Activated T-helper 2 cell treated with anti-CD3 and anti-CD28 coated beads, Interferon-gamma antibody, Interleukin-2, Interleukin-4, amounts not matched to agents 10 μg/mL and 5 μg/mL and 100 μg/mL, durations not matched to agents 14 hours and 24 hours and 36 hours (primary cell): Measurements from ENCODE around the gene BRD1. TPM values are rescaled to one million over a fixed set of nuclear protein-coding genes. Genes with fewer than 3 reads are reported as not detected.

Source experiments
- DNase-seq: peaks from one replicate; pipeline ENCODE4 v3.0.0; 2021; ENCODE audit warnings: low spot score
- H3K27ac Mint-ChIP-seq: one replicate; pipeline ENCODE4 v1.8.0; 2021; ENCODE audit warnings: mixed read lengths
- H3K27me3 Mint-ChIP-seq: one replicate; pipeline ENCODE4 v1.8.0; 2021; ENCODE audit warnings: low read depth, mixed read lengths
- H3K36me3 Mint-ChIP-seq: one replicate; pipeline ENCODE4 v1.8.0; 2021; ENCODE audit warnings: low read depth, mixed read lengths
- H3K4me1 Mint-ChIP-seq: one replicate; pipeline ENCODE4 v1.8.0; 2021; ENCODE audit warnings: low read depth, mixed read lengths
- H3K4me3 Mint-ChIP-seq: one replicate; pipeline ENCODE4 v1.8.0; 2021; ENCODE audit warnings: low read depth, mild to moderate bottlenecking, moderate library complexity, mixed read lengths
- H3K9me3 Mint-ChIP-seq: one replicate; pipeline ENCODE4 v1.8.0; 2021; ENCODE audit warnings: mixed read lengths
- intact Hi-C: fragments of 100-400 bp; cut with micrococcal nuclease; formaldehyde crosslinking; loops from one replicate; pipeline ENCODE4 v1.15.1; 2023
- total RNA-seq: library from RNA; stranded (reverse); gene quantifications from 2 replicates; pipeline ENCODE4 v1.2.3, GENCODE V29; 2022

The BRD1 gene
- total RNA-seq, 1 donor from 2014 or later = 41.3 TPM

- peaks cover 59% of the 10 kb centered on the region for H3K36me3 Mint-ChIP-seq
- H3K9me3 Mint-ChIP-seq = no peaks in the 10 kb centered on the region
- intact Hi-C loops = loop anchor here (10.0 kb wide), 1 partner anchor 85 kb away; no protein-coding TSS in a partner anchor
- peaks cover 3% of the 10 kb centered on the region for H3K4me1 Mint-ChIP-seq
- H3K4me3 Mint-ChIP-seq = no peak overlapping the region
- no peak overlapping the region for H3K27ac Mint-ChIP-seq
- DNase-seq = no peak
- no peaks in the 10 kb centered on the region for H3K27me3 Mint-ChIP-seq
These were observed 28.1 kb downstream of the BRD1 start for GRCh38 chr22:49799431-49800075.

GRCh38 chr22:49798486-49799151, 29.1 kb downstream of the BRD1 start:
- H3K36me3 Mint-ChIP-seq = peaks cover 58% of the 10 kb centered on the region

GRCh38 chr22:49797706-49798105, 30.0 kb downstream of the BRD1 start:
- intact Hi-C loops = no loop called here
- Mint-ChIP-seq H3K27ac (no peak overlapping the region), H3K27me3 (no peaks in the 10 kb centered on the region), H3K4me3 (no peak overlapping the region), H3K36me3 (peaks cover 58% of the 10 kb centered on the region), H3K9me3 (no peaks in the 10 kb centered on the region), H3K4me1 (peaks cover 3% of the 10 kb centered on the region)
- no peak for DNase-seq

More at GRCh38 chr22:49798486-49799151, 29.1 kb downstream of the BRD1 start:
- H3K27ac Mint-ChIP-seq = no peak overlapping the region
- intact Hi-C loops = no loop called here
- H3K4me3 Mint-ChIP-seq = no peak overlapping the region
- no peaks in the 10 kb centered on the region for H3K27me3 Mint-ChIP-seq
- peaks cover 3% of the 10 kb centered on the region for H3K4me1 Mint-ChIP-seq
- no peak for DNase-seq
- H3K9me3 Mint-ChIP-seq = no peaks in the 10 kb centered on the region

GRCh38 chr22:49796596-49797270, 30.9 kb downstream of the BRD1 start:
- H3K27me3 Mint-ChIP-seq = no peaks in the 10 kb centered on the region
- H3K36me3 Mint-ChIP-seq = peaks cover 65% of the 10 kb centered on the region
- H3K27ac Mint-ChIP-seq = no peak overlapping the region
- H3K4me1 Mint-ChIP-seq = peaks cover 9% of the 10 kb centered on the region
- no peak for DNase-seq
- no peak overlapping the region for H3K4me3 Mint-ChIP-seq
- intact Hi-C loops = no loop called here
- H3K9me3 Mint-ChIP-seq = no peaks in the 10 kb centered on the region

- intact Hi-C loops = no loop called here
- Mint-ChIP-seq H3K9me3 (no peaks in the 10 kb centered on the region), H3K27ac (no peak overlapping the region), H3K27me3 (no peaks in the 10 kb centered on the region), H3K4me3 (no peak overlapping the region), H3K4me1 (peaks cover 14% of the 10 kb centered on the region), H3K36me3 (peaks cover 70% of the 10 kb centered on the region)
- DNase-seq = no peak
These were observed 32.2 kb downstream of the BRD1 start for GRCh38 chr22:49795521-49795920.

- H3K27me3 Mint-ChIP-seq = no peaks in the 10 kb centered on the region
- peaks cover 74% of the 10 kb centered on the region for H3K36me3 Mint-ChIP-seq
- peaks cover 29% of the 10 kb centered on the region for H3K4me1 Mint-ChIP-seq
- no peak overlapping the region for H3K27ac Mint-ChIP-seq
- no peaks in the 10 kb centered on the region for H3K9me3 Mint-ChIP-seq
- DNase-seq = no peak
- no peak overlapping the region for H3K4me3 Mint-ChIP-seq
- intact Hi-C loops = no loop called here
These were observed 33.8 kb downstream of the BRD1 start for GRCh38 chr22:49793871-49794270.

GRCh38 chr22:49793296-49793695, 34.4 kb downstream of the BRD1 start:
- no peak overlapping the region for H3K4me3 Mint-ChIP-seq
- no peak for DNase-seq
- H3K9me3 Mint-ChIP-seq = no peaks in the 10 kb centered on the region
- H3K36me3 Mint-ChIP-seq = peaks cover 73% of the 10 kb centered on the region
- peaks cover 33% of the 10 kb centered on the region for H3K4me1 Mint-ChIP-seq
- intact Hi-C loops = no loop called here
- no peaks in the 10 kb centered on the region for H3K27me3 Mint-ChIP-seq
- no peak overlapping the region for H3K27ac Mint-ChIP-seq

- Mint-ChIP-seq H3K27me3 (no peaks in the 10 kb centered on the region), H3K36me3 (peaks cover 74% of the 10 kb centered on the region), H3K27ac (no peak overlapping the region), H3K4me3 (no peak overlapping the region), H3K9me3 (no peaks in the 10 kb centered on the region), H3K4me1 (peaks cover 38% of the 10 kb centered on the region)
- intact Hi-C loops = no loop called here
- DNase-seq = no peak
These were observed 35.6 kb downstream of the BRD1 start for GRCh38 chr22:49792107-49792506.

- Mint-ChIP-seq H3K27me3 (no peaks in the 10 kb centered on the region), H3K36me3 (peaks cover 72% of the 10 kb centered on the region), H3K4me3 (no peak overlapping the region), H3K9me3 (no peaks in the 10 kb centered on the region), H3K4me1 (peaks cover 38% of the 10 kb centered on the region), H3K27ac (no peak overlapping the region)
- intact Hi-C loops = no loop called here
- no peak for DNase-seq
These were observed 36.0 kb downstream of the BRD1 start for GRCh38 chr22:49791682-49792081.

GRCh38 chr22:49790912-49791311, 36.8 kb downstream of the BRD1 start:
- peaks cover 77% of the 10 kb centered on the region for H3K36me3 Mint-ChIP-seq
- peaks cover 38% of the 10 kb centered on the region for H3K4me1 Mint-ChIP-seq

GRCh38 chr22:49789289-49790141, 38.2 kb downstream of the BRD1 start:
- Mint-ChIP-seq H3K27me3 (no peaks in the 10 kb centered on the region), H3K9me3 (no peaks in the 10 kb centered on the region), H3K4me3 (peak overlapping the region; percentile 30), H3K36me3 (peaks cover 68% of the 10 kb centered on the region), H3K4me1 (peaks cover 35% of the 10 kb centered on the region), H3K27ac (peak overlapping the region; percentile 71)
- DNase-seq = no peak
- intact Hi-C loops = no loop called here

More at GRCh38 chr22:49790912-49791311, 36.8 kb downstream of the BRD1 start:
- intact Hi-C loops = no loop called here
- no peak overlapping the region for H3K4me3 Mint-ChIP-seq
- no peaks in the 10 kb centered on the region for H3K9me3 Mint-ChIP-seq
- H3K27ac Mint-ChIP-seq = no peak overlapping the region
- H3K27me3 Mint-ChIP-seq = no peaks in the 10 kb centered on the region
- DNase-seq = no peak

- DNase-seq = no peak
- H3K27ac Mint-ChIP-seq = peak overlapping the region; percentile 11
- peaks cover 35% of the 10 kb centered on the region for H3K4me1 Mint-ChIP-seq
- peaks cover 63% of the 10 kb centered on the region for H3K36me3 Mint-ChIP-seq
- no peak overlapping the region for H3K4me3 Mint-ChIP-seq
- intact Hi-C loops = no loop called here
- H3K27me3 Mint-ChIP-seq = no peaks in the 10 kb centered on the region
- H3K9me3 Mint-ChIP-seq = no peaks in the 10 kb centered on the region
These were observed 39.2 kb downstream of the BRD1 start for GRCh38 chr22:49788504-49788903.
